Left ventricle myocardium inferior (tissue), 1 donor: ENCODE measurements around the gene MTG2. TPM values are rescaled to one million over a fixed set of nuclear protein-coding genes. Genes with fewer than 3 reads are reported as not detected.

Experiments
- DNase-seq: peaks from one replicate; pipeline ENCODE4 v3.0.0-alpha.2; 2020
- H3K27ac ChIP-seq: fragments of 200-600 bp; replicated peaks from 2 replicates; pipeline ENCODE4 v1.8.0; 2021
- H3K27me3 ChIP-seq: fragments of 200-600 bp; 2 replicates; pipeline ENCODE4 v1.8.0; 2021; ENCODE audit warnings: low read depth
- H3K36me3 ChIP-seq: fragments of 200-600 bp; 2 replicates; pipeline ENCODE4 v1.8.0; 2021
- H3K4me1 ChIP-seq: fragments of 200-600 bp; 2 replicates; pipeline ENCODE4 v1.8.0; 2021
- H3K4me3 ChIP-seq: fragments of 200-600 bp; 2 replicates; pipeline ENCODE4 v1.8.0; 2021; ENCODE audit warnings: mild to moderate bottlenecking, moderate library complexity
- H3K9me3 ChIP-seq: fragments of 200-600 bp; replicated peaks from 2 replicates; pipeline ENCODE4 v1.8.0; 2021
- intact Hi-C: fragments of 100-400 bp; cut with micrococcal nuclease; formaldehyde crosslinking; loops from one replicate; pipeline ENCODE4 v1.11.0; 2022
- total RNA-seq: library from RNA; stranded (reverse); fragmentation: NEBNext Ultra II Directional; extraction: Animal tissue kit (Norgen Biotek cat#: 25700); gene quantifications from one replicate; pipeline ENCODE4 v1.2.1, GENCODE V29; 2021
- TF ChIP-seq, protein P1 (sequence below): fragments of 200-600 bp; IDR thresholded peaks from 2 replicates; pipeline ENCODE4 v1.8.0; 2021; ENCODE audit warnings: antibody characterized with exemption, mild to moderate bottlenecking, borderline replicate concordance
- donor health status: DM: no; HTN: yes; CAD: no; lungs with severe emphysema.

Gene MTG2
- total RNA-seq, 1 donor from 2014 or later = 25.9 TPM

DNA sequence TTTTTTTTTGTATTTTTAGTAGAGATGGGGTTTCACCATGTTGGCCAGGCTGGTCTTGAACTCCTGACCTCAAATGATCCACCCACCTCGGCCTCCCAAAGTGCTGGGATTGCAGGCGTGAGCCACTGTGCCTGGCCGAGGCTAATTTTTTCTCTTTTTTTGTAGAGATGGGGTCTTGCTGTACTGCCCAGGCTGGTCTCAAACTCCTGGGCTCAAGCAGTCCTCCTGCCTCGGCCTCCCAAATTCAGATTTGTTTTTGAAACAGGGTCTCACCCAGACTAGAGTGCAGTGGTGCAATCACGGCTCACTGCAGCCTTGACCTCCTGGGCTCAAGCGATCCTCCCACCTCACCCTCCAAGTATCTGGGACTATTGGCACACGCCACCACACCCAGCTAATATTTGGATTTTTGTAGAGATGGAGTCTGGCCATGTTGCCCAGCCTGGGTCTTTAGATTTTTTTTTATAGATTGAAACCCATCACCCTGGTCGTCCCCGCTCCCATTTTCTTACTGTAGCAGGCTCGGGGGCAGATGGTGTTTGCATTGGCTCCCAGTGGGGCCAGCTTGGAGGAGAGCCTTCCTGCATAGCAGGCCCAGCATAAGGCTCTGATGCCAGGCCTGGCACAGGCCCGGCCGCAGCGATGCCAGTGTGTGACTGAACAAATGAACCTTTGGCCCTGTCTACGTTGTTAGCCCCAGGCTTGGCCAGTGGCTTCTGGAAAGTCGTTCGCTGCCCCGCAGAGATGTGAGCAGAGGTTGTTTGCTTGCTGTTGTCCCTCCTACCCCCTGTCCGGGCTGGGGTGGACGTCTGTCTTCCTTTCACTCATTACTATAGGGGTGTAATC is 4.3 kb upstream of the MTG2 start:
- no peak for DNase-seq
- TF ChIP-seq, protein P1, sequence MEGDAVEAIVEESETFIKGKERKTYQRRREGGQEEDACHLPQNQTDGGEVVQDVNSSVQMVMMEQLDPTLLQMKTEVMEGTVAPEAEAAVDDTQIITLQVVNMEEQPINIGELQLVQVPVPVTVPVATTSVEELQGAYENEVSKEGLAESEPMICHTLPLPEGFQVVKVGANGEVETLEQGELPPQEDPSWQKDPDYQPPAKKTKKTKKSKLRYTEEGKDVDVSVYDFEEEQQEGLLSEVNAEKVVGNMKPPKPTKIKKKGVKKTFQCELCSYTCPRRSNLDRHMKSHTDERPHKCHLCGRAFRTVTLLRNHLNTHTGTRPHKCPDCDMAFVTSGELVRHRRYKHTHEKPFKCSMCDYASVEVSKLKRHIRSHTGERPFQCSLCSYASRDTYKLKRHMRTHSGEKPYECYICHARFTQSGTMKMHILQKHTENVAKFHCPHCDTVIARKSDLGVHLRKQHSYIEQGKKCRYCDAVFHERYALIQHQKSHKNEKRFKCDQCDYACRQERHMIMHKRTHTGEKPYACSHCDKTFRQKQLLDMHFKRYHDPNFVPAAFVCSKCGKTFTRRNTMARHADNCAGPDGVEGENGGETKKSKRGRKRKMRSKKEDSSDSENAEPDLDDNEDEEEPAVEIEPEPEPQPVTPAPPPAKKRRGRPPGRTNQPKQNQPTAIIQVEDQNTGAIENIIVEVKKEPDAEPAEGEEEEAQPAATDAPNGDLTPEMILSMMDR = no peak
- H3K27me3 ChIP-seq = no peaks in the 10 kb centered on the region
- intact Hi-C loops = no loop called here
- no peaks in the 10 kb centered on the region for H3K9me3 ChIP-seq
- peaks cover 50% of the 10 kb centered on the region for H3K36me3 ChIP-seq
- no peak overlapping the region for H3K27ac ChIP-seq
- no peak overlapping the region for H3K4me3 ChIP-seq
- H3K4me1 ChIP-seq = peaks cover 19% of the 10 kb centered on the region

DNA sequence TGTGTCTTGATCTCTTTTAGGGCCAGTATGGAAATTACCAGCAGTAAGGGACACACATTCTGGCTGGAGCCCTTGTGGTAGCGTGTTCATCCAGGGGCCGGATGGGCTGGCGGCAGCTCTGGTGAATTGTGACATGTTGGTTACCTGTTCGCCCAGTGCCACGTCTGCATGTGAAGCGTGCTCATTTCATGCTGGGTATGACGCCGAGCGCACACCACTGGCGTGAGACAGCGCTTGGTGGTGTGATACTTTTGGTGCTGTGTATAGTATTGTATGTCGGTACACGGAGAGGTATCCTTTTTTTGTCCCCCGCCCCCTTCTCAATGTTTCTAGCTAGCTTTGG is 3.7 kb upstream of the MTG2 start:
- H3K4me3 ChIP-seq = no peak overlapping the region
- no peak for DNase-seq
- H3K36me3 ChIP-seq = peaks cover 45% of the 10 kb centered on the region
- no peak overlapping the region for H3K27ac ChIP-seq
- no peaks in the 10 kb centered on the region for H3K9me3 ChIP-seq
- H3K4me1 ChIP-seq = peaks cover 25% of the 10 kb centered on the region
- TF ChIP-seq, protein P1 = no peak
- intact Hi-C loops = no loop called here
- no peaks in the 10 kb centered on the region for H3K27me3 ChIP-seq

DNA sequence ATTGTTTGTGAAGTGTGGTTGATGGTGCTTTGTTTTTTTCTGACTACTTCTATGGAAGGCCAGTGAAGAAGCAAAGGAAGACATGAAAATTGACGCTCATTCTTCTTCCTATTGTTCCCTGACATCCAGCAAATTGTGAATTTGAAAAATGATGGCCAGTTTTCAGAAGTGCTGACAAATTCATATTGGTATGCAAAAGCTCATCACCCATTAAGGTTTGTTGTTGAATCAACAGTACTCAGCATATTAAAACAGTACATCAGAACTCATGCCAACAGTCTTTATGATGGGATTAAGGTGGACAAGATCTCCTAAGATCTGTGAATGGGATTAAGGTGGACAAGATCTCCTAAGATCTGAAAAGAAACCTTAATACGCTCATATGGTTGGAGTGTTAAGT is 1.0 kb upstream of the MTG2 start:
- H3K27ac ChIP-seq = peak overlapping the region; percentile 97
- TF ChIP-seq, protein P1 = no peak
- DNase-seq = no peak
- peak overlapping the region; percentile 95 for H3K4me3 ChIP-seq
- intact Hi-C loops = no loop called here
- H3K27me3 ChIP-seq = no peaks in the 10 kb centered on the region
- H3K36me3 ChIP-seq = peaks cover 28% of the 10 kb centered on the region
- H3K4me1 ChIP-seq = peaks cover 35% of the 10 kb centered on the region
- H3K9me3 ChIP-seq = no peaks in the 10 kb centered on the region

DNA sequence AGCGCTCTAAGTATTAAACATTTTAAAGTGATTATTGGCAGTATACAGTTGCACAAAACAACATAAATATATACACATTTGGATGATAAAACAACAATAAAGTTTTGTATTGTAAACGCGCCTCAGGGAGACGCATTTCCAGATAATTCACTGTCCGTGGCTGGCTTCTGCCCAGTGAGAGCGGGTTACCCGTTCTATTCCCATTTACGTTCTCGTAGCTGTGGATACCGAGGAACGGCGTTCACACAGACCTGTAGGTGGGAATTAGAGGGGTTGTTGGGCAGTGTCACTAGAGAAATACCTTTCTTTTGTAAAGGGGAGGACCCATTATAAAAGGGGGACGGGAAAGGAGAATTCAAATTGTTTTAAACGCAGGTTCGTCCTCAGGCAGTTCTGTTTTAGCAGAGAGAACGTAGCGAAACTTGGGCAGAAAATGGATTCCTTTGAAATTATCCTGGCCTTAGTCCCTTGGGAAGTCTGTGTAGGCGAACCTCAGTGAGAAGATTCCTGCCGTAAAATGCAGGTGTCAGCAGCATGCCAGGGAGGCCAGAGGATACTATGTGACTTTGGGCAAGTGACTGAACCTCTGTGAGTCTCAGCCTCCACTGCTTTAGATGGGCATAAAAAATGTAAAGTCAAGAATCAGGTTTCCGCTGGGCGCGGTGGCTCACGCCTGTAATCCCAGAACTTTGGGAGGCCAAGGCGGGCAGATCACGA is 756 bp downstream of the MTG2 start:
- peak overlapping the region; percentile 95 for H3K4me3 ChIP-seq
- TF ChIP-seq, protein P1 = no peak
- H3K27ac ChIP-seq = peak overlapping the region; percentile 97
- no peak for DNase-seq
- peaks cover 27% of the 10 kb centered on the region for H3K36me3 ChIP-seq
- no peaks in the 10 kb centered on the region for H3K9me3 ChIP-seq
- intact Hi-C loops = no loop called here
- no peaks in the 10 kb centered on the region for H3K27me3 ChIP-seq
- H3K4me1 ChIP-seq = peaks cover 49% of the 10 kb centered on the region

DNA sequence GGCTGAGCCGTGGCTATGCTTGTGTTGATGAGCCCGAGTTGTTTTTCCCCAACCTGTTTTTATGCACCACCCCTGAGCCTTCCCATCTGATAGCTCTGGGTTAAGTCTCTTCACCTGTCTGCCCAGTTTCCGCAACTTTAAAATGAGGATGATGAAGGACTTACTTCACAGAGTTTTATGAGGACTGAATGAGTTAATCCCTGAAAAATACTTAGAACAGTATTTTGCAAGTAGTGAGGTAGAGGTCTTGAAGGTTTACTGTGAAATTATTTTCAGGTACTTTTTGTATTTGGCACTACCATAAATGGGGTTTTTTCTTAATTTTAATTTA is 3.2 kb downstream of the MTG2 start:
- TF ChIP-seq, protein P1 = no peak
- intact Hi-C loops = no loop called here
- no peak overlapping the region for H3K4me3 ChIP-seq
- DNase-seq = no peak
- peaks cover 23% of the 10 kb centered on the region for H3K36me3 ChIP-seq
- H3K27ac ChIP-seq = no peak overlapping the region
- no peaks in the 10 kb centered on the region for H3K9me3 ChIP-seq
- H3K4me1 ChIP-seq = peaks cover 55% of the 10 kb centered on the region
- H3K27me3 ChIP-seq = no peaks in the 10 kb centered on the region
